Left ventricle myocardium superior (tissue), 1 donor: Measurements from ENCODE around the gene MTUS2. TPM values are rescaled to one million over a fixed set of nuclear protein-coding genes. Genes with fewer than 3 reads are reported as not detected.
A peak's percentile ranks its signal among the peaks of the same experiment; 100 is the strongest.
"Not testable (repeated sequence)": the region's sequence is repeated elsewhere in the genome, so short reads cannot be mapped to it uniquely, and the experiment has no call there.

Source experiments
- ATAC-seq: fragments of 200-7000 bp; cut with Tn5 transposase; one replicate; pipeline ENCODE4 v1.9.1; 2020; ENCODE audit warnings: mild to moderate bottlenecking, moderate library complexity
- DNase-seq: peaks from one replicate; pipeline ENCODE4 v3.0.0-alpha.2; 2020
- intact Hi-C: fragments of 100-400 bp; cut with micrococcal nuclease; formaldehyde crosslinking; loops from one replicate; pipeline ENCODE4 v1.11.0; 2022
- total RNA-seq: library from RNA; stranded (reverse); fragmentation: NEBNext Ultra II Directional; extraction: Animal tissue kit (Norgen Biotek cat#: 25700); gene quantifications from one replicate; pipeline ENCODE4 v1.2.1, GENCODE V29; 2021
- donor health status: DM: no; HTN: yes; CAD: no; lungs with severe emphysema.

The MTUS2 gene
- total RNA-seq, 1 donor from 2014 or later = 126 TPM

- DNase-seq (no peak), ATAC-seq (no peak)
- intact Hi-C loops = no loop called here
These were observed 503.8 kb downstream of the MTUS2 start for GRCh38 chr13:29323954-29324353.

- intact Hi-C loops = no loop called here
- no peak for DNase-seq
- ATAC-seq = no peak
These were observed 504.5 kb downstream of the MTUS2 start for GRCh38 chr13:29324601-29325000.

GRCh38 chr13:29328501-29328900 lies 508.4 kb downstream of the MTUS2 start:
- DNase-seq (no peak), ATAC-seq (no peak)
- intact Hi-C loops = no loop called here

- ATAC-seq (no peak), DNase-seq (no peak)
These were observed 516.2 kb downstream of the MTUS2 start for GRCh38 chr13:29336356-29336755.

GRCh38 chr13:29339386-29340272 lies 519.5 kb downstream of the MTUS2 start:
- ATAC-seq = no peak
- DNase-seq = no peak
- intact Hi-C loops = no loop called here

More at GRCh38 chr13:29336356-29336755, 516.2 kb downstream of the MTUS2 start:
- intact Hi-C loops = no loop called here

- DNase-seq, ATAC-seq, intact Hi-C loops: not testable (repeated sequence)
These were observed 525.9 kb downstream of the MTUS2 start for GRCh38 chr13:29345860-29346582.

GRCh38 chr13:29355029-29355428 lies 534.9 kb downstream of the MTUS2 start:
- ATAC-seq (no peak), DNase-seq (no peak)
- intact Hi-C loops = no loop called here

GRCh38 chr13:29359181-29359580 lies 539.0 kb downstream of the MTUS2 start:
- intact Hi-C loops = no loop called here
- no peak for DNase-seq
- ATAC-seq = no peak

GRCh38 chr13:29361716-29362115 lies 541.6 kb downstream of the MTUS2 start:
- DNase-seq = no peak
- ATAC-seq = no peak
- intact Hi-C loops = no loop called here

- intact Hi-C loops = no loop called here
- ATAC-seq (peak; percentile 93), DNase-seq (no peak)
These were observed 542.9 kb downstream of the MTUS2 start for GRCh38 chr13:29362849-29363604.

GRCh38 chr13:29369060-29369743 lies 549.1 kb downstream of the MTUS2 start:
- intact Hi-C loops = no loop called here
- ATAC-seq (peak; percentile 42), DNase-seq (no peak)

GRCh38 chr13:29379281-29379680 lies 559.1 kb downstream of the MTUS2 start:
- intact Hi-C loops = no loop called here
- no peak for DNase-seq
- no peak for ATAC-seq

- ATAC-seq = no peak
- DNase-seq = no peak
- intact Hi-C loops = no loop called here
These were observed 559.7 kb downstream of the MTUS2 start for GRCh38 chr13:29379865-29380264.

- intact Hi-C loops = no loop called here
- no peak for ATAC-seq
- no peak for DNase-seq
These were observed 561.9 kb downstream of the MTUS2 start for GRCh38 chr13:29382021-29382420.

- intact Hi-C loops = no loop called here
- ATAC-seq = no peak
- DNase-seq = no peak
These were observed 563.3 kb downstream of the MTUS2 start for GRCh38 chr13:29383476-29383875.

- DNase-seq (peak; percentile 49), ATAC-seq (peak; percentile 97)
- intact Hi-C loops = no loop called here
These were observed 564.3 kb downstream of the MTUS2 start for GRCh38 chr13:29384466-29384865.

- intact Hi-C loops = no loop called here
- DNase-seq (no peak), ATAC-seq (no peak)
These were observed 564.7 kb downstream of the MTUS2 start for GRCh38 chr13:29384871-29385270.

GRCh38 chr13:29386246-29386645 lies 566.1 kb downstream of the MTUS2 start:
- DNase-seq (no peak), ATAC-seq (no peak)
- intact Hi-C loops = no loop called here

- ATAC-seq, intact Hi-C loops, DNase-seq: not testable (repeated sequence)
These were observed 570.5 kb downstream of the MTUS2 start for GRCh38 chr13:29390598-29390997.
